ENCODE results near the gene IFT25.
"Not testable (repeated sequence)": the region's sequence is repeated elsewhere in the genome, so short reads cannot be mapped to it uniquely, and the experiment has no call there.

The IFT25 gene

DNA sequence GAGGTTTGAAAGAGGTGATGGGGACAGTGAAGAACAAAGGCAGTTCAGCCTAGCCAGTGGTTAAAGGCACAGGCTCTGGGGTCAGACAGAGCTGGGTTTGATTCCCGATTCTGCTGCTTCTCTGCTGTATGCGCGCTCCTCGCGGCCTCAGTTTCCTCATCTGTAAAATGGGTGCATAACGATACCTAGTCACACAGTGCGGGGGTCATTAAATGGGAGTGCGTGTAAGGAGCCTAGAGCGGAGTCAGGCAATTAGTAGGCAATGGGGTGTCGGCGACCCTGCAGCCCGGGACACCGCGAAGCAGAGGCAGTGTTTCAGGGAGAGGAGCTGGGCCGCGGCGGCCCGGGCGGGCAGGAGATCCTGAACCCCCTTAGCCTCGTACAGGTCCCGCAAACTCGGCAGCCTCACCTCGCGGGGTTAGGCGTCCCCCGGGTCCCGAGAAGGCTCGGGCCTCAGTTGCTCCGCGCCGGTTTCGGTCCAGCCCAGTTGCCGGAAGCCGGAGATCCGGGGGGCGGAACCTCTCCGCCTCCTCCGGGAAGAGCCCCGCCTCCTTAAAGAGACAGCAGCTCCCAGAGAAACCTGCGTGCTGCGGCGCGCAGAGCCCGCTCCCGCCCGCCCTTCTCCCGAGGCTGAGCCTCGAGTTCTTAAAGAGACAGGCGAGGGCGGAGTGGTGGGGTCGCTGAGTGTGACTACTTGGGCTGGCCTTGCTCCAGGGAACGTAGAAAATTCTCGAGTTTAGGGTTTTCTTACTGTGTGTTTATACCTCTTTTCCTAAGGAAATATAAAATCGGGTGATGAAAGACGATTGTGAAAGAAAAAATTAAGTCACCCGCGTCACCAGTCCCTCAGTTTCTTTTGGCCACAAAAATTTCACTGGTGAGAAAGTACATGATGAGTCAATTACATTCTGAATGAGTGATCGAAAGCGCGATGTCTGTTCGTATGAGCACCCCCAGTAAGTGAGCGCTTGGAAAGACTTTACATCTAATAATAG, 55.9 kb downstream of the IFT25 start, which contains the start of gene YIPF1:
TSS of gene YIPF1 (minus strand) at position 494 of the 995 bp plus-strand sequence. CDS start 860 bp downstream, outside the sequence.
- DNase-seq (ENCODE audit: low spot score) = peak; percentile 93

DNA sequence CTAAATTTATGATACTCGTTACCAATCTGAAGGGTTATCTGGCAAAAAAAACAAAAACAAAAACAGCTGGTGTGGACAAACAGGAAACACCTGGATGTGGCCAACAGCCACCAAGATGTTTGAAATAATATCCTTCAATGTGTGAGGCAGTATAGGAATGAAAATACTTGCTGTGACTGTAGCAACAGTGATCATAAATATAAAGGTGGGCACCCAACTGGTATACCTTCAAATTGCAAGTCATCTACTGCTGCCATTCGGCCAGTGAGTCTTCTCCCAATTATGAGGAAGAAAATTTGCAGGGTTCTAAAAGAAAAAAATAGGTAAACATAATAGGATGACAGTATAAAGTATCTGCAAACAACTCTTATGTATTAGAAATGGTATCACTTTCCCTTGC, 56.8 kb downstream of the IFT25 start:
- DNase-seq (ENCODE audit: low spot score) = no peak

DNA sequence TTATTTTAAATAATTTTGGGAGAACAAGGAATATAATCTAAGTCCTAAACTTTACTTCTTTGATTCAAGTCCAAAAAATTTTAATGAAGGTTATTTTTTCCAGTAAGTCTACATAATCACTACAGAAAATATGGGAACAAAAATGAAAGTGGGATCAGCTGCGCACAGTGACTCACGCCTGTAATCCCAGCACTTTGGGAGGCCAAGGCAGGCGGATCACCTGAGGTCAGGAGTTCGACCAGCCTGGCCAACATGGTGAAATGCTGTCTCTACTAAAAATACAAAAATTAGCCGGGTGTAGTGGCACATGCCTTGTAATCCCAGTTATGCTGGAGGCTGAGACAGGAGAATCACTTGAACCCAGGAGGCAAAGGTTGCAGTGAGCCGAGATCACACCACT, 61.9 kb downstream of the IFT25 start:
- not testable (repeated sequence) for DNase-seq (ENCODE audit: low spot score)

GRCh38 chr1:53881853-53882252, 63.6 kb downstream of the IFT25 start:
- not testable (repeated sequence) for DNase-seq (ENCODE audit: low spot score)

DNA sequence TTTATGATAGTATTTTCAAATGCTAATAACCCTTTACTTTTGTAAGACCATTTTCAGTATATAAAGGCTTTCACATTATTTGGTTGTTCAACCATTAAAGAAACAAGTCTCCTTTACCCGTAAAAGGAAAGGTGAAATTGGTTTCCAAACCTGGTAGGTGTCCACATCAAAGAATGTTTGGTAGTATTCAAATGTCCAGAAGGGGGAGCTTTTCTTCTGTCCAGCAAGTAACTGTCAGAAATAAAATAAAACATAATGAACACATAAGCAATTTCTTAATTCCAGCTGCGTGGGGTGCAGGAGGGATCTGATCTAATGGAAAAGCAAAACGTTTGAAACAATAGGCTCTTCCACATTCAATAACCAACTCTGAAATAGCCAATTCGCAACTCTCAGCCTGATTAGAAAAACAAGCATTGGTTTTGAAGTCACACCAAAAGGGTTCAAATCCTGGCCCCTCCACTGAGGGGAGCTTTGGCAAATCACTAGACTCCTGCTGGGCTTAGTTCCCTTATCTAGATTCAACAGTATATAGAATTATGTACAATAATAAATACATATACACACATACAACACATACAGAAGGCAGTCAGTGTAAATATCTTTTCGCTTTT, 66.9 kb downstream of the IFT25 start:
- no peak for DNase-seq (ENCODE audit: low spot score)

GRCh38 chr1:53875150-53875549, 70.3 kb downstream of the IFT25 start:
- DNase-seq (ENCODE audit: low spot score) = not testable (repeated sequence)

- no peak for DNase-seq (ENCODE audit: low spot score)
Measured at GRCh38 chr1:53871773-53872484, 73.6 kb downstream of the IFT25 start.
